ENCODE results near the gene BRMS1. TPM values are rescaled to one million over a fixed set of nuclear protein-coding genes. Genes with fewer than 3 reads are reported as not detected.

Gene BRMS1
- total RNA-seq, 1 experiment from 2014 or later = 123 TPM

- no peak overlapping the region for H3K9ac ChIP-seq (ENCODE audit: low read length)
- H3K9me2 ChIP-seq (replicated peaks; ENCODE audit: low read length) = no peaks in the 10 kb centered on the region
- POLR2A ChIA-PET (ENCODE audit: unreplicated experiment) = no interaction called here
- intact Hi-C loops (cut with micrococcal nuclease) = no loop called here
- H3K4me1 ChIP-seq (ENCODE audit: insufficient read depth, low read length) = peaks cover 23% of the 10 kb centered on the region
- no peak overlapping the region for H3K4me2 ChIP-seq (ENCODE audit: low read length)
- CTCF ChIA-PET = interaction anchor here (0.5 kb wide), 1 partner anchor 14 kb away, joined by 3 read pairs; no protein-coding TSS in a partner anchor
- TF ChIP-seq, protein P1, sequence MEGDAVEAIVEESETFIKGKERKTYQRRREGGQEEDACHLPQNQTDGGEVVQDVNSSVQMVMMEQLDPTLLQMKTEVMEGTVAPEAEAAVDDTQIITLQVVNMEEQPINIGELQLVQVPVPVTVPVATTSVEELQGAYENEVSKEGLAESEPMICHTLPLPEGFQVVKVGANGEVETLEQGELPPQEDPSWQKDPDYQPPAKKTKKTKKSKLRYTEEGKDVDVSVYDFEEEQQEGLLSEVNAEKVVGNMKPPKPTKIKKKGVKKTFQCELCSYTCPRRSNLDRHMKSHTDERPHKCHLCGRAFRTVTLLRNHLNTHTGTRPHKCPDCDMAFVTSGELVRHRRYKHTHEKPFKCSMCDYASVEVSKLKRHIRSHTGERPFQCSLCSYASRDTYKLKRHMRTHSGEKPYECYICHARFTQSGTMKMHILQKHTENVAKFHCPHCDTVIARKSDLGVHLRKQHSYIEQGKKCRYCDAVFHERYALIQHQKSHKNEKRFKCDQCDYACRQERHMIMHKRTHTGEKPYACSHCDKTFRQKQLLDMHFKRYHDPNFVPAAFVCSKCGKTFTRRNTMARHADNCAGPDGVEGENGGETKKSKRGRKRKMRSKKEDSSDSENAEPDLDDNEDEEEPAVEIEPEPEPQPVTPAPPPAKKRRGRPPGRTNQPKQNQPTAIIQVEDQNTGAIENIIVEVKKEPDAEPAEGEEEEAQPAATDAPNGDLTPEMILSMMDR (conservative IDR thresholded peaks at IDR 0.05; ENCODE audit: low read depth, low read length) = no peak
- no peak for TF ChIP-seq EZH2phosphoT487 (IDR thresholded peaks at IDR 0.05; ENCODE audit: borderline replicate concordance, low read length)
- no peak overlapping the region for H3K4me3 ChIP-seq (ENCODE audit: low read length)
- no peak overlapping the region for H3K27ac ChIP-seq (ENCODE audit: low read length)
- H3K9me3 ChIP-seq (ENCODE audit: low read length) = no peaks in the 10 kb centered on the region
- no peak for ATAC-seq
- H3F3A ChIP-seq (ENCODE audit: low read length, unreplicated experiment) = no peaks in the 10 kb centered on the region
- H4K20me1 ChIP-seq (ENCODE audit: low read length) = no peaks in the 10 kb centered on the region
- H3K79me2 ChIP-seq (ENCODE audit: low read length) = no peaks in the 10 kb centered on the region
- no peak overlapping the region for H2AFZ ChIP-seq (ENCODE audit: low read length)
- no peaks in the 10 kb centered on the region for H3K27me3 ChIP-seq (ENCODE audit: low read length)
- BruUV-seq (replicated peaks) = no TSS peak
- DNase-seq = no peak
- no peaks in the 10 kb centered on the region for H3K36me3 ChIP-seq (ENCODE audit: low read depth, low read length)
These were observed 19.6 kb downstream of the BRMS1 start for GRCh38 chr11:66325263-66325671.

DNA sequence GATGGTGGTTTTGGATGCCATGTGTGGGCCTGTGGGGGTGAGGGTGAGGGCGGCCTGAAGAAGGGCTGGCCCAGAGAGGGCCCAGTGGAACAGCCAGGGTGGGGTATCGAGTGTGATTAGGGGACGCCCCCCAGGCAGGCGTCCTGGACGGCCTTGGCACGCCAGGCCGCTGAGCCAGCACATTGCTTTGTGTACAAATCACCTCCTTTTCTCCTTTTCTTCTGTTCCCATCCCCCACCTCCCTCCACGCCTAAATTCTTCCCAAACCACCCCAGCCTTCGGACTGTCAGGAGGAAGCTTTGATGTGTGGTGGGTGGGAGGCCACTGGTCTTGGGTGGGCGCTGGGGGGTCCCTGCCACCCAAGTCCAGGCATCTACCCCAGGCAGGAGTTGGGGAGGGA lies 20.2 kb downstream of the BRMS1 start:
- Histone ChIP-seq H3K4me3 (ENCODE audit: low read length) (no peak overlapping the region), H3K9ac (ENCODE audit: low read length) (no peak overlapping the region), H3K4me1 (ENCODE audit: insufficient read depth, low read length) (peaks cover 23% of the 10 kb centered on the region), H3K79me2 (ENCODE audit: low read length) (no peaks in the 10 kb centered on the region), H2AFZ (ENCODE audit: low read length) (no peak overlapping the region), H3K4me2 (ENCODE audit: low read length) (no peak overlapping the region), H3K9me2 (replicated peaks; ENCODE audit: low read length) (no peaks in the 10 kb centered on the region), H3K27me3 (ENCODE audit: low read length) (no peaks in the 10 kb centered on the region), H3K9me3 (ENCODE audit: low read length) (no peaks in the 10 kb centered on the region), H3K27ac (ENCODE audit: low read length) (no peak overlapping the region), H4K20me1 (ENCODE audit: low read length) (no peaks in the 10 kb centered on the region), H3F3A (ENCODE audit: low read length, unreplicated experiment) (no peaks in the 10 kb centered on the region), H3K36me3 (ENCODE audit: low read depth, low read length) (no peaks in the 10 kb centered on the region)
- DNase-seq (no peak), ATAC-seq (no peak)
- no peak for TF ChIP-seq EZH2phosphoT487 (IDR thresholded peaks at IDR 0.05; ENCODE audit: borderline replicate concordance, low read length)
- TF ChIP-seq, protein P1 (conservative IDR thresholded peaks at IDR 0.05; ENCODE audit: low read depth, low read length) = no peak
- no peak for TF ChIP-seq EZH2 (IDR thresholded peaks at IDR 0.05; ENCODE audit: low read length, unreplicated experiment)
- BruUV-seq (replicated peaks) = no TSS peak
- intact Hi-C loops (cut with micrococcal nuclease) = no loop called here
- POLR2A ChIA-PET (ENCODE audit: unreplicated experiment) = no interaction called here
- CTCF ChIA-PET = no interaction called here

GRCh38 chr11:66323684-66324083 lies 21.2 kb downstream of the BRMS1 start:
- TF ChIP-seq EZH2phosphoT487 (IDR thresholded peaks at IDR 0.05; ENCODE audit: borderline replicate concordance, low read length) (no peak), EZH2 (IDR thresholded peaks at IDR 0.05; ENCODE audit: low read length, unreplicated experiment) (no peak)
- TF ChIP-seq, protein P1 (conservative IDR thresholded peaks at IDR 0.05; ENCODE audit: low read depth, low read length) = no peak
- BruUV-seq (replicated peaks) = no TSS peak
- CTCF ChIA-PET = no interaction called here

More at GRCh38 chr11:66323684-66324083, 21.2 kb downstream of the BRMS1 start:
- POLR2A ChIA-PET (ENCODE audit: unreplicated experiment) = no interaction called here
- H3K4me3 ChIP-seq (ENCODE audit: low read length) = no peak overlapping the region
- no peaks in the 10 kb centered on the region for H3K9me2 ChIP-seq (replicated peaks; ENCODE audit: low read length)
- no peaks in the 10 kb centered on the region for H3K36me3 ChIP-seq (ENCODE audit: low read depth, low read length)
- intact Hi-C loops (cut with micrococcal nuclease) = no loop called here
- DNase-seq (no peak), ATAC-seq (no peak)
- H3K4me1 ChIP-seq (ENCODE audit: insufficient read depth, low read length) = peaks cover 22% of the 10 kb centered on the region
- H3K9me3 ChIP-seq (ENCODE audit: low read length) = no peaks in the 10 kb centered on the region
- no peak overlapping the region for H3K4me2 ChIP-seq (ENCODE audit: low read length)
- H4K20me1 ChIP-seq (ENCODE audit: low read length) = no peaks in the 10 kb centered on the region
- no peak overlapping the region for H3K27ac ChIP-seq (ENCODE audit: low read length)
- H3K79me2 ChIP-seq (ENCODE audit: low read length) = no peaks in the 10 kb centered on the region
- H3F3A ChIP-seq (ENCODE audit: low read length, unreplicated experiment) = no peaks in the 10 kb centered on the region
- H3K27me3 ChIP-seq (ENCODE audit: low read length) = no peaks in the 10 kb centered on the region
- no peak overlapping the region for H2AFZ ChIP-seq (ENCODE audit: low read length)
- H3K9ac ChIP-seq (ENCODE audit: low read length) = no peak overlapping the region

All from PC-3 (cell line).